Calu3 (cell line): Measurements from ENCODE around the gene LYPD6B. TPM values are rescaled to one million over a fixed set of nuclear protein-coding genes. Genes with fewer than 3 reads are reported as not detected.

ENCODE experiments used
- BruUV-seq: library from RNA; stranded (reverse); fragments of 400-500 nt; replicated peaks from 2 replicates; lab custom pipeline; 2021; lab: Mats Ljungman, UMichigan
- CTCF ChIA-PET: fragments of 300-600 bp; sonication (Branson Sonifier 250); formaldehyde crosslinking; loops from one replicate; lab custom pipeline; 2022; ENCODE audit warnings: antibody characterized with exemption; lab: Charles Lee
- DNase-seq: peaks from one replicate; pipeline ENCODE4 v3.0.0; 2022
- H3K27ac Mint-ChIP-seq: one replicate; pipeline ENCODE4 v1.8.0; 2022; ENCODE audit warnings: mixed read lengths; ENCODE audit not compliant: unreplicated experiment
- H3K27me3 Mint-ChIP-seq: one replicate; pipeline ENCODE4 v1.8.0; 2022; ENCODE audit warnings: mixed read lengths; ENCODE audit not compliant: unreplicated experiment
- H3K36me3 Mint-ChIP-seq: one replicate; pipeline ENCODE4 v1.8.0; 2022; ENCODE audit warnings: mild to moderate bottlenecking, moderate library complexity, mixed read lengths; ENCODE audit not compliant: insufficient read depth, unreplicated experiment
- H3K4me1 Mint-ChIP-seq: one replicate; pipeline ENCODE4 v1.8.0; 2022; ENCODE audit warnings: mild to moderate bottlenecking, low read depth, mixed read lengths; ENCODE audit not compliant: unreplicated experiment
- H3K4me3 Mint-ChIP-seq: one replicate; pipeline ENCODE4 v1.8.0; 2022; ENCODE audit warnings: mild to moderate bottlenecking, low read depth, moderate library complexity, mixed read lengths; ENCODE audit not compliant: unreplicated experiment
- H3K9me3 Mint-ChIP-seq: one replicate; pipeline ENCODE4 v1.8.0; 2022; ENCODE audit warnings: low read depth, mixed read lengths; ENCODE audit not compliant: unreplicated experiment
- CTCF ChIP-seq: fragments of 200-600 bp; IDR thresholded peaks from one replicate; pipeline ENCODE4 v1.8.0; 2022; ENCODE audit warnings: antibody characterized with exemption; ENCODE audit not compliant: unreplicated experiment
- intact Hi-C: fragments of 100-400 bp; cut with micrococcal nuclease; formaldehyde crosslinking; loops from one replicate; pipeline ENCODE4 v1.10.0; 2022; ENCODE audit not compliant: unreplicated experiment
- total RNA-seq: library from RNA; stranded (reverse); gene quantifications from 2 replicates; pipeline ENCODE4 v1.2.3, GENCODE V29; 2022

Gene LYPD6B
- total RNA-seq, 1 experiment from 2014 or later: 0.87 TPM

GRCh38 chr2:149152469-149152953 lies 114.0 kb downstream of the LYPD6B start:
- intact Hi-C loops: no loop called here
- Mint-ChIP-seq H3K4me3 (no peak overlapping the region), H3K9me3 (no peaks in the 10 kb centered on the region), H3K36me3 (no peaks in the 10 kb centered on the region), H3K27ac (no peak overlapping the region), H3K27me3 (peaks cover 11% of the 10 kb centered on the region), H3K4me1 (no peaks in the 10 kb centered on the region)
- no peak for TF ChIP-seq CTCF
- DNase-seq: no peak
- CTCF ChIA-PET: no interaction called here
- BruUV-seq: no TSS peak

- DNase-seq: no peak
- Mint-ChIP-seq H3K27ac (no peak overlapping the region), H3K9me3 (no peaks in the 10 kb centered on the region), H3K4me3 (no peak overlapping the region), H3K27me3 (no peaks in the 10 kb centered on the region), H3K36me3 (no peaks in the 10 kb centered on the region), H3K4me1 (no peaks in the 10 kb centered on the region)
- TF ChIP-seq CTCF: no peak
- no TSS peak for BruUV-seq
- intact Hi-C loops: no loop called here
- CTCF ChIA-PET: no interaction called here
Observed at GRCh38 chr2:149155196-149155969, 116.9 kb downstream of the LYPD6B start.

- no peak for TF ChIP-seq CTCF
- no peaks in the 10 kb centered on the region for H3K36me3 Mint-ChIP-seq
- no peak overlapping the region for H3K4me3 Mint-ChIP-seq
- intact Hi-C loops: no loop called here
- no TSS peak for BruUV-seq
- CTCF ChIA-PET: no interaction called here
- no peak overlapping the region for H3K27ac Mint-ChIP-seq
- no peak for DNase-seq
- H3K9me3 Mint-ChIP-seq: no peaks in the 10 kb centered on the region
- no peaks in the 10 kb centered on the region for H3K4me1 Mint-ChIP-seq
- no peaks in the 10 kb centered on the region for H3K27me3 Mint-ChIP-seq
Observed at GRCh38 chr2:149155988-149156387, 117.5 kb downstream of the LYPD6B start.

- Mint-ChIP-seq H3K27me3 (no peaks in the 10 kb centered on the region), H3K4me1 (no peaks in the 10 kb centered on the region), H3K9me3 (no peaks in the 10 kb centered on the region), H3K27ac (no peak overlapping the region), H3K4me3 (no peak overlapping the region), H3K36me3 (no peaks in the 10 kb centered on the region)
- TF ChIP-seq CTCF: no peak
- CTCF ChIA-PET: interaction anchor here (0.5 kb wide), 1 partner anchor 311 kb away, joined by 10 read pairs; no protein-coding TSS in a partner anchor
- BruUV-seq: no TSS peak
- intact Hi-C loops: no loop called here
- no peak for DNase-seq
Observed at GRCh38 chr2:149156971-149157740, 118.7 kb downstream of the LYPD6B start.
